Measurements from ENCODE around the gene NT5C. TPM values are rescaled to one million over a fixed set of nuclear protein-coding genes. Genes with fewer than 3 reads are reported as not detected.
A peak's percentile ranks its signal among the peaks of the same experiment; 100 is the strongest.

NT5C gene
- total RNA-seq, 2 experiments from 2014 or later = 45.2 to 50.4 TPM

GRCh38 chr17:75109407-75110233 is 21.9 kb downstream of the NT5C start, which contains the start of gene ARMC7:
ARMC7 (plus strand) TSS chr17:75109969; CDS start chr17:75110289, 320 bp downstream.
- peak within 1 kb of the TSS; percentile 91 for H3K27ac Mint-ChIP-seq
- peak within 1 kb of the TSS; percentile 86 for H3K4me3 Mint-ChIP-seq
- ChIA-PET POLR2A (no interaction called here), CTCF (interaction anchor here (0.7 to 7.9 kb wide), 5 partner anchors 36 to 303 kb away, joined by 3 to 49 read pairs (median 4); partner anchors contain the start of genes GGA3 and MRPS7)
- H3K36me3 Mint-ChIP-seq (ENCODE audit: low read depth) = peaks cover 15% of the 10 kb centered on the region
- H3K9me3 Mint-ChIP-seq = no peaks in the 10 kb centered on the region
- peaks cover 41% of the 10 kb centered on the region for H3K4me1 Mint-ChIP-seq
- peak; percentile 91 for DNase-seq
- H3K27me3 Mint-ChIP-seq = no peaks in the 10 kb centered on the region

DNA sequence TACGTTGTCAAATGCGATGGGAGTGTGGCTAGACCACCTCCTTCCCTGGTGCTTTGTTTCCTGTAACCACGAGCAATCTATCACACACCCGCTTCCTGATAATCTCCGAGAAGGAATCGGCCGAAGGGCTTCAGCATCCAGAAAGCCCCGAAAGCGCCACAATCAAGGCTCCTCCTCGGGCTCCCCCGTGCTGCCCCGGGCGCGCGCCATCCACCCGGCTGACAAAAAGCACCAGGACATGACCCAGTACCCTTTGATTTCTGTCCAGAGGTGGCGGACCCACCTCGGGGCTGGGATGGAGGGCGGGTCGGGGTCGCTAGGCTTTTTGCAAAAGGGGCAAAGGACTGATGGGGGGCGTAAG is 22.5 kb downstream of the NT5C start:
- H3K4me1 Mint-ChIP-seq = peaks cover 35% of the 10 kb centered on the region
- H3K27me3 Mint-ChIP-seq = no peaks in the 10 kb centered on the region
- CTCF ChIA-PET = interaction anchor here (1.0 to 7.9 kb wide), 3 partner anchors 61 to 152 kb away, joined by 3 to 49 read pairs (median 4); partner anchors contain the start of genes GGA3 and MRPS7
- POLR2A ChIA-PET = interaction anchor here (0.6 kb wide), 1 partner anchor 67 kb away, joined by 3 read pairs; no protein-coding TSS in a partner anchor
- DNase-seq = peak; percentile 26
- H3K36me3 Mint-ChIP-seq (ENCODE audit: low read depth) = peaks cover 10% of the 10 kb centered on the region
- peak overlapping the region; percentile 5 for H3K27ac Mint-ChIP-seq
- no peaks in the 10 kb centered on the region for H3K9me3 Mint-ChIP-seq
- peak overlapping the region; percentile 86 for H3K4me3 Mint-ChIP-seq

DNA sequence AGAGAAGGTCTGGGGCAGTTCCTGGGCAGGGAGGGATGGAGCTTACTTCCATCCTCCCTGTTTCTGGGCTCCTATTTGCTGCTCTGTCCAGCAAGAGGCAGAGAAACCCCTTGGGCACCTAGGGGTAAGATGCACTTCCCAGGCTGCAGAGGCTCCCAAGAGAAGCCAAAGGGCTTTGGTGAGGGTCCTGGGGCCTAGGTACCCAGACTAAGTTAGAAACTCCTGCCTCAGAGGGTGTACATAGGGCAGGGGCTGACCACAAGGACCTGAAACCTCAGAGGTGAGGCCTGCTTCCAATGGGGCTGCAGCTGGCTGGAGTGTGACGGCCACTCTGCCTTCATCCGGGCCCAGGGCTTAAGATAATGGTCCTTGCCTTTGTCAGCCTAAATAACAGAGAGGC is 23.3 kb downstream of the NT5C start:
- Mint-ChIP-seq H3K9me3 (no peaks in the 10 kb centered on the region), H3K4me3 (peak overlapping the region; percentile 86), H3K4me1 (peaks cover 30% of the 10 kb centered on the region), H3K27ac (no peak overlapping the region), H3K36me3 (ENCODE audit: low read depth) (peaks cover 9% of the 10 kb centered on the region), H3K27me3 (no peaks in the 10 kb centered on the region)
- ChIA-PET POLR2A (interaction anchor here (0.6 kb wide), 1 partner anchor 66 kb away, joined by 3 read pairs; no protein-coding TSS in a partner anchor), CTCF (interaction anchor here (1.1 to 1.5 kb wide), 2 partner anchors 23 to 146 kb away, joined by 3 read pairs; partner anchors contain the start of gene NT5C)
- DNase-seq = no peak

DNA sequence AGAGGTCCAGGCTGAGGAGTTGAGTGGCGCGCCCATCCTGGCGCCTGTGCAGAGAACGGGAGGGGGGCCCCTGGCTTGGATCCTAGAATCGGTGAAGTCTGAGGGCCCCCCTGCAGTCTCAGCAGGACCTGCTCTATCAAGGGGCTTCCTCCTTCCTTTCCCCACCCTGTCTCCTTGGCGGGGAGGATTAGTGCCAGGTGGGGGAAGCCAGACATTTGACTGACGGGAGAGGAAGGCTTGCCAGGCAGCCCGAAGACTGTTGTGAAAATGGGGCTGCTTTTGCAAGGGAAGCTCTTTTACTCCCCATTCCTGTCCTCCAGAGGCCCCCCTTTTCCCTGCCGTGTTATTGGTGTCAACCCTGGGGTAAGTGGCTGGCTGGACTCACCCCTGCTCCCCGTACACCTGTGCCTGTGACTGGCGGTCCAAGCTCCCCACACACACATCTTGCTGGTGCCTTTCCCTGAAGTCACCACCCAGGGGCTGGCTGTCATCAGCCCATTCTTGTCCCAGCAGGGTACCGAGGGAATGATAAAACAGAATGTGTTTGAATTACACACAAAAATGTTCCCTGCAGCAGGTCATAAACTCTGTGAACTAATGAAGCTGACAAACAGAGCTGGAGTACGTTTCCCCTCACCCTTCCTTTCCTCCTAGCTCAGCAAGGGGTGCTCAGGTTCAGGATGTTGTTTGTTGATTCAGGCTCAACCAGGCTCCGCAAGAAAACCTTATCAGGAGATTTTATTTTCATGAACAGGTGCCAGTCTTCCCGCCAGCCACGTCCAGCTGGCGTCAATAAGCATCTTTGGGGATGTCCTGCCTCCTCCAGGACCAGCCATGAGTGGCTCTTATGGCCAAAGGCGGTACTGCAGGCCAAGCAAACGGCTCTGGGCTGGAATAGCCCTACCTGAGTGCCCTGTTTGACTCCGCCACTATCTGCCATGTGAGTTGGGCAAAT is 26.1 kb downstream of the NT5C start:
- Mint-ChIP-seq H3K4me3 (no peak overlapping the region), H3K9me3 (no peaks in the 10 kb centered on the region), H3K4me1 (peaks cover 15% of the 10 kb centered on the region), H3K27me3 (no peaks in the 10 kb centered on the region), H3K27ac (peak overlapping the region; percentile 69), H3K36me3 (ENCODE audit: low read depth) (no peaks in the 10 kb centered on the region)
- DNase-seq = peak; percentile 40
- ChIA-PET CTCF (interaction anchor here (0.7 to 4.2 kb wide), 11 partner anchors 9 to 144 kb away, joined by 3 to 27 read pairs (median 4); partner anchors contain the start of genes NT5C and SLC16A5), POLR2A (no interaction called here)

- H3K27ac Mint-ChIP-seq = no peak overlapping the region
- H3K27me3 Mint-ChIP-seq = no peaks in the 10 kb centered on the region
- ChIA-PET CTCF (interaction anchor here (0.7 to 4.2 kb wide), 6 partner anchors 10 to 1095 kb away, joined by 3 to 27 read pairs (median 4); no protein-coding TSS in a partner anchor), POLR2A (interaction anchor here (0.6 to 0.7 kb wide), 2 partner anchors 131 to 146 kb away, joined by 4 to 13 read pairs; partner anchors contain the start of gene HID1)
- H3K4me1 Mint-ChIP-seq = peaks cover 8% of the 10 kb centered on the region
- no peak overlapping the region for H3K4me3 Mint-ChIP-seq
- no peaks in the 10 kb centered on the region for H3K9me3 Mint-ChIP-seq
- peaks cover under 1% of the 10 kb centered on the region for H3K36me3 Mint-ChIP-seq (ENCODE audit: low read depth)
- DNase-seq = no peak
These were observed 27.7 kb downstream of the NT5C start for GRCh38 chr17:75103601-75104554.

DNA sequence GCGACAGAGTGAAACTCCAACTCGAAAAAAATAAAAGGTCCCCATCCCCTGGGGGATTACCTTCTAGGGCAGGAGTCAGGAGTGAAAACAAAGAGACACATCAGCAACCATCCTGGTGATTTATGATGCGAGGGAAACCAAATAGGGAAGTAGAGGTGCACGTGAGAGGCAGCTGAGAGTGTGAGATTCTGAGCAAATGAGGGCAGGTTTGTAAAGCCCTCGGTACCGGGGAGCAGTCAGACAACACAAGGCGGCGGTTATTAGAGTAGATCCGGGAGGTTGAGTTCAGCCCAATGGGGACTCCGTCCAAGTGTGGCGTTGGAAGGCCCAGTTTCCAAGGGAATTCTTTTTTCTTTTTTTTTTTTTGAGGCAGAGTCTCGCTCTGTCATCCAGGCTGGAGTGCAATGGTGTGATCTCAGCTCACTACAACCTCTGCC is 29.1 kb downstream of the NT5C start:
- Mint-ChIP-seq H3K9me3 (no peaks in the 10 kb centered on the region), H3K4me1 (peaks cover 3% of the 10 kb centered on the region), H3K36me3 (ENCODE audit: low read depth) (peaks cover 4% of the 10 kb centered on the region), H3K27ac (no peak overlapping the region), H3K27me3 (no peaks in the 10 kb centered on the region), H3K4me3 (no peak overlapping the region)
- POLR2A ChIA-PET = no interaction called here
- DNase-seq = no peak
- CTCF ChIA-PET = interaction anchor here (1.8 to 4.2 kb wide), 2 partner anchors 12 to 14 kb away, joined by 6 to 27 read pairs; partner anchors contain the start of gene SLC16A5

GRCh38 chr17:75099881-75100595 is 31.5 kb downstream of the NT5C start:
- peaks cover 4% of the 10 kb centered on the region for H3K36me3 Mint-ChIP-seq (ENCODE audit: low read depth)
- no peak overlapping the region for H3K4me3 Mint-ChIP-seq
- POLR2A ChIA-PET = no interaction called here
- no peaks in the 10 kb centered on the region for H3K9me3 Mint-ChIP-seq
- H3K27ac Mint-ChIP-seq = no peak overlapping the region
- H3K4me1 Mint-ChIP-seq = peaks cover 3% of the 10 kb centered on the region
- H3K27me3 Mint-ChIP-seq = no peaks in the 10 kb centered on the region
- DNase-seq = no peak
- CTCF ChIA-PET = no interaction called here

- no peaks in the 10 kb centered on the region for H3K9me3 Mint-ChIP-seq
- CTCF ChIA-PET = no interaction called here
- peaks cover 3% of the 10 kb centered on the region for H3K4me1 Mint-ChIP-seq
- peaks cover 4% of the 10 kb centered on the region for H3K36me3 Mint-ChIP-seq (ENCODE audit: low read depth)
- POLR2A ChIA-PET = no interaction called here
- H3K27ac Mint-ChIP-seq = no peak overlapping the region
- no peaks in the 10 kb centered on the region for H3K27me3 Mint-ChIP-seq
- DNase-seq = no peak
- no peak overlapping the region for H3K4me3 Mint-ChIP-seq
These were observed 32.7 kb downstream of the NT5C start for GRCh38 chr17:75098861-75099260.

- H3K9me3 Mint-ChIP-seq = no peaks in the 10 kb centered on the region
- no peak overlapping the region for H3K4me3 Mint-ChIP-seq
- no peak overlapping the region for H3K27ac Mint-ChIP-seq
- ChIA-PET POLR2A (no interaction called here), CTCF (no interaction called here)
- DNase-seq = no peak
- no peaks in the 10 kb centered on the region for H3K27me3 Mint-ChIP-seq
- peaks cover 4% of the 10 kb centered on the region for H3K36me3 Mint-ChIP-seq (ENCODE audit: low read depth)
- H3K4me1 Mint-ChIP-seq = peaks cover 3% of the 10 kb centered on the region
These were observed 33.7 kb downstream of the NT5C start for GRCh38 chr17:75097865-75098264.

- Mint-ChIP-seq H3K4me1 (peaks cover 12% of the 10 kb centered on the region), H3K27me3 (no peaks in the 10 kb centered on the region)
These were observed 35.4 kb downstream of the NT5C start for GRCh38 chr17:75096082-75096625.

DNA sequence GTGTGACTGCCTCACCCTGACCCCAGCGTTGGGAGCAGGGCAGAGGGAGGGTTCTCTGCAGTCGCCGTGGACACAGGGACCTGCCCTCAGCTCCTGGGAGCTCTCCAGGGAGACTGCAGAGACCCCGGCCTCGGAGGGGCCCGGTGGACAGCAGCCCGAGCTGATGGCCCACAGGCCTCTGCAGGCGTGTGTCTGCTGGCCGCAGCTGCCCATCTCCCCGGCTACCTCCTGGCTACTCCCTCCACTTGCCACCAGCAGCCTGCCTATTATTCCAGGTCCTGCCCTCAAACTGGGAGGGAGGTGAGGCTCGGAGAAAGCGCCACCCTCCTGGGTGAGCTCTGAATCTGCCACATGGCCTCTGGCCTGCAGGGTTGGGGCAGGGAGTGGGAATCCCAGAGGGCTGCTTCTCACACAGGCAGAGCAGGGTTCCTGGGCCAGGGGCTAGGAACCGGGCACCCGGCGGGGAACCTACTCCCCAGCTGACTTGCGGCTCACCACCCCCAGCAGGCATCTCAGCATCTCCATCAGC is 36.6 kb downstream of the NT5C start:
- H3K27me3 Mint-ChIP-seq = no peaks in the 10 kb centered on the region
- H3K4me1 Mint-ChIP-seq = peaks cover 22% of the 10 kb centered on the region
- CTCF ChIA-PET = interaction anchor here (0.9 to 1.1 kb wide), 2 partner anchors 19 to 24 kb away, joined by 3 to 6 read pairs; no protein-coding TSS in a partner anchor
- POLR2A ChIA-PET = no interaction called here
- no peak for DNase-seq
- H3K36me3 Mint-ChIP-seq (ENCODE audit: low read depth) = peaks cover 4% of the 10 kb centered on the region
- H3K9me3 Mint-ChIP-seq = no peaks in the 10 kb centered on the region
- no peak overlapping the region for H3K4me3 Mint-ChIP-seq
- no peak overlapping the region for H3K27ac Mint-ChIP-seq

More at GRCh38 chr17:75096082-75096625, 35.4 kb downstream of the NT5C start:
- ChIA-PET CTCF (interaction anchor here (0.6 to 1.5 kb wide), 4 partner anchors 9 to 175 kb away, joined by 3 to 5 read pairs (median 3); partner anchors contain the start of gene MIF4GD), POLR2A (no interaction called here)
- H3K4me3 Mint-ChIP-seq = no peak overlapping the region
- H3K9me3 Mint-ChIP-seq = no peaks in the 10 kb centered on the region
- peaks cover 4% of the 10 kb centered on the region for H3K36me3 Mint-ChIP-seq (ENCODE audit: low read depth)
- peak overlapping the region; percentile 46 for H3K27ac Mint-ChIP-seq
- no peak for DNase-seq
